ENCODE results near the gene ADGRB3.

Gene ADGRB3

GRCh38 chr6:69138893-69139494, 503.9 kb downstream of the ADGRB3 start:
- no peak for TF ChIP-seq NFIC (IDR thresholded peaks at IDR 0.05)
- no peak for TF ChIP-seq TAF1 (IDR thresholded peaks at IDR 0.05; ENCODE audit: low read depth)
- TF ChIP-seq, protein P1, sequence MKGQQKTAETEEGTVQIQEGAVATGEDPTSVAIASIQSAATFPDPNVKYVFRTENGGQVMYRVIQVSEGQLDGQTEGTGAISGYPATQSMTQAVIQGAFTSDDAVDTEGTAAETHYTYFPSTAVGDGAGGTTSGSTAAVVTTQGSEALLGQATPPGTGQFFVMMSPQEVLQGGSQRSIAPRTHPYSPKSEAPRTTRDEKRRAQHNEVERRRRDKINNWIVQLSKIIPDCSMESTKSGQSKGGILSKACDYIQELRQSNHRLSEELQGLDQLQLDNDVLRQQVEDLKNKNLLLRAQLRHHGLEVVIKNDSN (IDR thresholded peaks at IDR 0.05) = no peak
- TF ChIP-seq ZBTB7A (IDR thresholded peaks at IDR 0.05; ENCODE audit: low read depth) = no peak

GRCh38 chr6:69145062-69145461, 510.0 kb downstream of the ADGRB3 start:
- TF ChIP-seq MAX (IDR thresholded peaks at IDR 0.05) = no peak
- no peak for TF ChIP-seq TAF1 (IDR thresholded peaks at IDR 0.05; ENCODE audit: low read depth)
- TF ChIP-seq YY1 (IDR thresholded peaks at IDR 0.05; ENCODE audit: low read depth) = no peak
- no peak for TF ChIP-seq REST (IDR thresholded peaks at IDR 0.05; ENCODE audit: low read depth)
- TF ChIP-seq CEBPB (IDR thresholded peaks at IDR 0.05) = no peak
- TF ChIP-seq RAD21 (IDR thresholded peaks at IDR 0.05; ENCODE audit: low read depth) = no peak
- no peak for TF ChIP-seq EP300 (IDR thresholded peaks at IDR 0.05; ENCODE audit: borderline replicate concordance)
- TF ChIP-seq EGR1 (IDR thresholded peaks at IDR 0.05) = no peak
- TF ChIP-seq CREB1 (IDR thresholded peaks at IDR 0.05; ENCODE audit: low read depth) = no peak
- TF ChIP-seq NFIC (IDR thresholded peaks at IDR 0.05) = no peak
- TF ChIP-seq, protein P1 (IDR thresholded peaks at IDR 0.05) = no peak
- no peak for TF ChIP-seq ZBTB7A (IDR thresholded peaks at IDR 0.05; ENCODE audit: low read depth)
- TF ChIP-seq TEAD4 (IDR thresholded peaks at IDR 0.05) = no peak
- TF ChIP-seq FOXM1 (IDR thresholded peaks at IDR 0.05; ENCODE audit: borderline replicate concordance, low read depth) = no peak
- TF ChIP-seq TCF12 (IDR thresholded peaks at IDR 0.05; ENCODE audit: low read depth) = no peak

DNA sequence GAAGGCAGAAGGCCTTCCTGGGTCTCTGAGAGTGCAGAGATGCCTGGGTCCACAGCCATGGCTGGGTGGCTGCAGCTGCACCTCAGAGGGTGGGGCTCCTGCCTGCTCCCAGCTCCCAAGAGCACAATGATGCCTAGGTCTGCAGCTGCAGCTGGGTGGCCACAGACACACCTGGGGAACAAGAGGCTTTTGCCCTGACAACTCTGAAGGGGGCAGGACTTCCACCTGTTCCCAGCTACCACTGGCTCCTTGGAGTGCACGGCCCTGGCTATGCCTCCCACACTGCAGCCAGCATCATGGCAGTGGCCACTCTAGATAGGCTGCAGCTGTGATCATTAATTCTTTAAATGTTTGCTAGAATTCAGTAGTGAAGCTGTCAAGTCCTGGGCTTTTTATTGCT, 511.3 kb downstream of the ADGRB3 start:
- TF ChIP-seq TEAD4 (IDR thresholded peaks at IDR 0.05) (no peak), TAF1 (IDR thresholded peaks at IDR 0.05; ENCODE audit: low read depth) (no peak), MAX (IDR thresholded peaks at IDR 0.05) (no peak), TCF12 (IDR thresholded peaks at IDR 0.05; ENCODE audit: low read depth) (no peak), CEBPB (IDR thresholded peaks at IDR 0.05) (no peak), YY1 (IDR thresholded peaks at IDR 0.05; ENCODE audit: low read depth) (no peak), EP300 (IDR thresholded peaks at IDR 0.05; ENCODE audit: borderline replicate concordance) (no peak), CREB1 (IDR thresholded peaks at IDR 0.05; ENCODE audit: low read depth) (no peak), ZBTB7A (IDR thresholded peaks at IDR 0.05; ENCODE audit: low read depth) (no peak), RAD21 (IDR thresholded peaks at IDR 0.05; ENCODE audit: low read depth) (no peak), EGR1 (IDR thresholded peaks at IDR 0.05) (no peak), NFIC (IDR thresholded peaks at IDR 0.05) (no peak)
- TF ChIP-seq, protein P1 (IDR thresholded peaks at IDR 0.05) = no peak

- no peak for TF ChIP-seq FOXM1 (IDR thresholded peaks at IDR 0.05; ENCODE audit: borderline replicate concordance, low read depth)
- peak; percentile 49 for TF ChIP-seq RAD21 (IDR thresholded peaks at IDR 0.05; ENCODE audit: low read depth)
Observed at GRCh38 chr6:69155467-69155866, 520.4 kb downstream of the ADGRB3 start.

GRCh38 chr6:69162811-69163210, 527.7 kb downstream of the ADGRB3 start:
- no peak for TF ChIP-seq NFIC (IDR thresholded peaks at IDR 0.05)
- TF ChIP-seq, protein P1 (IDR thresholded peaks at IDR 0.05) = no peak
- no peak for TF ChIP-seq RAD21 (IDR thresholded peaks at IDR 0.05; ENCODE audit: low read depth)
- TF ChIP-seq MAX (IDR thresholded peaks at IDR 0.05) = no peak
- TF ChIP-seq YY1 (IDR thresholded peaks at IDR 0.05; ENCODE audit: low read depth) = no peak
- no peak for TF ChIP-seq EGR1 (IDR thresholded peaks at IDR 0.05)
- no peak for TF ChIP-seq CREB1 (IDR thresholded peaks at IDR 0.05; ENCODE audit: low read depth)
- TF ChIP-seq REST (IDR thresholded peaks at IDR 0.05; ENCODE audit: low read depth) = no peak
- TF ChIP-seq ZBTB7A (IDR thresholded peaks at IDR 0.05; ENCODE audit: low read depth) = no peak
- no peak for TF ChIP-seq EP300 (IDR thresholded peaks at IDR 0.05; ENCODE audit: borderline replicate concordance)
- TF ChIP-seq TEAD4 (IDR thresholded peaks at IDR 0.05) = no peak
- TF ChIP-seq TCF12 (IDR thresholded peaks at IDR 0.05; ENCODE audit: low read depth) = no peak
- TF ChIP-seq CEBPB (IDR thresholded peaks at IDR 0.05) = no peak
- no peak for TF ChIP-seq FOXM1 (IDR thresholded peaks at IDR 0.05; ENCODE audit: borderline replicate concordance, low read depth)

Data from Ishikawa (cell line).